NT2/D1 (cell line): ENCODE results near the gene SRRM2.

ENCODE experiments used
- DNase-seq: peaks from one replicate; pipeline ENCODE4 v3.0.0-alpha.2; 2011; ENCODE audit warnings: low read depth, low spot score
- H3K27me3 ChIP-seq: 2 replicates; pipeline ENCODE4 v1.6.0; 2011; ENCODE audit warnings: mild to moderate bottlenecking; ENCODE audit not compliant: insufficient read length, insufficient read depth
- H3K36me3 ChIP-seq: 2 replicates; pipeline ENCODE4 v1.6.1; 2011; ENCODE audit warnings: mild to moderate bottlenecking, low read length, mixed read lengths; ENCODE audit not compliant: insufficient read depth, insufficient read length
- H3K4me1 ChIP-seq: 2 replicates; pipeline ENCODE4 v1.5.1; 2011; ENCODE audit not compliant: insufficient read depth, insufficient read length
- H3K4me3 ChIP-seq: 2 replicates; pipeline ENCODE4 v1.5.1; 2011; ENCODE audit warnings: low read depth; ENCODE audit not compliant: insufficient read length
- H3K9ac ChIP-seq: 2 replicates; pipeline ENCODE4 v1.6.0; 2011; ENCODE audit warnings: low read depth; ENCODE audit not compliant: insufficient read length
- H3K9me3 ChIP-seq: 2 replicates; pipeline ENCODE4 v1.5.1; 2011; ENCODE audit warnings: mild to moderate bottlenecking, low read length; ENCODE audit not compliant: insufficient read depth
- SUZ12 ChIP-seq: IDR thresholded peaks from 2 replicates; pipeline ENCODE4 v1.6.1; 2011; ENCODE audit not compliant: insufficient read length, insufficient read depth; ENCODE audit errors: extremely low read depth
- YY1 ChIP-seq: IDR thresholded peaks from 2 replicates; pipeline ENCODE4 v1.6.1; 2011; ENCODE audit not compliant: insufficient read length, insufficient read depth
- ZNF274 ChIP-seq: IDR thresholded peaks from 2 replicates; pipeline ENCODE4 v1.6.1; 2011; ENCODE audit warnings: mild to moderate bottlenecking, low read depth, low read length

The SRRM2 gene

GRCh38 chr16:2787406-2787805 lies 35.0 kb downstream of the SRRM2 start, which contains the start of gene PRSS33:
Gene PRSS33 (minus strand): TSS chr16:2787560. CDS start chr16:2786547, 1,013 bp downstream.
- H3K36me3 ChIP-seq: no peaks in the 10 kb centered on the region
- no peaks in the 10 kb centered on the region for H3K9me3 ChIP-seq
- peak within 1 kb of the TSS; percentile 57 for H3K9ac ChIP-seq
- peaks cover 19% of the 10 kb centered on the region for H3K4me1 ChIP-seq
- no peaks in the 10 kb centered on the region for H3K27me3 ChIP-seq
- TF ChIP-seq ZNF274 (no peak), SUZ12 (no peak), YY1 (no peak)
- no peak for DNase-seq
- H3K4me3 ChIP-seq: no peak within 1 kb of the TSS

- TF ChIP-seq YY1 (no peak), SUZ12 (no peak), ZNF274 (no peak)
- H3K36me3 ChIP-seq: no peaks in the 10 kb centered on the region
- H3K9ac ChIP-seq: peak overlapping the region; percentile 8
- H3K27me3 ChIP-seq: no peaks in the 10 kb centered on the region
- no peaks in the 10 kb centered on the region for H3K9me3 ChIP-seq
- DNase-seq: no peak
- peaks cover 19% of the 10 kb centered on the region for H3K4me1 ChIP-seq
- H3K4me3 ChIP-seq: no peak overlapping the region
Measured at GRCh38 chr16:2787961-2788360, 35.5 kb downstream of the SRRM2 start.

- H3K9ac ChIP-seq: no peak overlapping the region
- H3K36me3 ChIP-seq: no peaks in the 10 kb centered on the region
- H3K9me3 ChIP-seq: no peaks in the 10 kb centered on the region
- H3K27me3 ChIP-seq: no peaks in the 10 kb centered on the region
- no peak for DNase-seq
- TF ChIP-seq YY1 (no peak), SUZ12 (no peak), ZNF274 (no peak)
- H3K4me3 ChIP-seq: no peak overlapping the region
- H3K4me1 ChIP-seq: peaks cover 11% of the 10 kb centered on the region
Measured at GRCh38 chr16:2790631-2791030, 38.2 kb downstream of the SRRM2 start.

GRCh38 chr16:2791174-2791573 lies 38.7 kb downstream of the SRRM2 start:
- no peak for TF ChIP-seq ZNF274
- no peak for TF ChIP-seq YY1
- TF ChIP-seq SUZ12: no peak
- Histone ChIP-seq H3K4me1 (peaks cover 9% of the 10 kb centered on the region), H3K27me3 (no peaks in the 10 kb centered on the region), H3K4me3 (no peak overlapping the region), H3K36me3 (no peaks in the 10 kb centered on the region), H3K9me3 (no peaks in the 10 kb centered on the region), H3K9ac (no peak overlapping the region)
- DNase-seq: no peak

GRCh38 chr16:2792940-2793339 lies 40.5 kb downstream of the SRRM2 start:
- Histone ChIP-seq H3K9me3 (no peaks in the 10 kb centered on the region), H3K4me3 (no peak overlapping the region), H3K27me3 (no peaks in the 10 kb centered on the region), H3K4me1 (peaks cover 7% of the 10 kb centered on the region), H3K9ac (no peak overlapping the region), H3K36me3 (no peaks in the 10 kb centered on the region)
- TF ChIP-seq YY1 (no peak), ZNF274 (no peak), SUZ12 (no peak)
- DNase-seq: no peak

GRCh38 chr16:2795395-2796143 lies 43.1 kb downstream of the SRRM2 start:
- TF ChIP-seq ZNF274 (no peak), YY1 (no peak), SUZ12 (no peak)
- Histone ChIP-seq H3K4me3 (no peak overlapping the region), H3K9me3 (no peaks in the 10 kb centered on the region), H3K9ac (no peak overlapping the region), H3K4me1 (peaks cover 7% of the 10 kb centered on the region), H3K27me3 (no peaks in the 10 kb centered on the region), H3K36me3 (no peaks in the 10 kb centered on the region)
- DNase-seq: no peak

- Histone ChIP-seq H3K36me3 (no peaks in the 10 kb centered on the region), H3K9me3 (peaks cover 11% of the 10 kb centered on the region), H3K27me3 (no peaks in the 10 kb centered on the region), H3K4me3 (no peak overlapping the region), H3K9ac (no peak overlapping the region), H3K4me1 (peaks cover 7% of the 10 kb centered on the region)
- DNase-seq: no peak
- no peak for TF ChIP-seq ZNF274
- no peak for TF ChIP-seq YY1
- no peak for TF ChIP-seq SUZ12
Measured at GRCh38 chr16:2798723-2799204, 46.3 kb downstream of the SRRM2 start.
